Breast epithelium (tissue), 4 donors: ENCODE measurements around the gene TSPAN32. TPM values are rescaled to one million over a fixed set of nuclear protein-coding genes. Genes with fewer than 3 reads are reported as not detected.

Source experiments
- DNase-seq, 2 donors: peaks; one replicate each; pipeline ENCODE4 v3.0.0-alpha.2; 2019; ENCODE audit warnings: low spot score in 2 of 2
- H3K27ac ChIP-seq, 2 donors: fragments of 200-600 bp; sonication (generic) in 1 of 2; one replicate each; pipeline ENCODE4 v1.5.1; 2016 to 2019; ENCODE audit warnings: mild to moderate bottlenecking in 1 of 2
- H3K27me3 ChIP-seq, 2 donors: fragments of 200-600 bp; sonication (generic) in 1 of 2; one replicate each; pipeline versions ENCODE4 v1.5.1 to v1.6.0; 2017 to 2019; ENCODE audit warnings: control low read depth in 1 of 2, mild to moderate bottlenecking in 1 of 2
- H3K36me3 ChIP-seq: fragments of 200-600 bp; one replicate; pipeline ENCODE4 v1.5.1; 2019
- H3K4me1 ChIP-seq, 2 donors: fragments of 200-600 bp; sonication (generic); one replicate each; pipeline ENCODE4 v1.5.1; 2016 to 2019; ENCODE audit warnings: control low read depth in 1 of 2
- H3K4me3 ChIP-seq, 3 donors: fragments of 200-600 bp; sonication (generic); 1 replicate in 2 of 3; 2 replicates in 1 of 3; pipeline ENCODE4 v1.5.1; 2016 to 2019; ENCODE audit warnings: mild to moderate bottlenecking in 3 of 3, moderate library complexity in 2 of 3
- H3K9me3 ChIP-seq, 2 donors: fragments of 200-600 bp; sonication (generic) in 1 of 2; one replicate each; pipeline ENCODE4 v1.5.1; 2016 to 2019; ENCODE audit warnings: control low read depth in 1 of 2
- POLR2A ChIP-seq: fragments of 450-650 bp; IDR thresholded peaks from one replicate; pipeline ENCODE4 v1.6.1; 2016; ENCODE audit warnings: antibody characterized with exemption, mild to moderate bottlenecking, moderate library complexity
- POLR2AphosphoS5 ChIP-seq, 3 donors: sonication (generic); formaldehyde crosslinking; IDR thresholded peaks; one replicate each; pipeline ENCODE4 v1.6.1; 2017; ENCODE audit warnings: antibody characterized with exemption in 3 of 3
- intact Hi-C: fragments of 100-400 bp; cut with DNase I; formaldehyde crosslinking; loops from one replicate; pipeline ENCODE4 v1.15.1; 2023; ENCODE audit warnings: low total_unique reads
- total RNA-seq, 3 donors: library from RNA; depleted of rRNA; stranded (reverse); fragments of >200 nt; gene quantifications; one replicate each; pipeline ENCODE4 v1.1.0, GENCODE V29; 2016
- TF ChIP-seq, protein P1 (sequence below), 3 donors: fragments of 450-650 bp; IDR thresholded peaks; one replicate each; pipeline ENCODE4 v1.5.1; 2016 to 2017; ENCODE audit warnings: antibody characterized with exemption in 3 of 3, mild to moderate bottlenecking in 3 of 3, moderate library complexity in 3 of 3

Gene TSPAN32
- total RNA-seq, 3 donors from 2014 or later = 0.33 to 2.4 (median 1.0) TPM

DNA sequence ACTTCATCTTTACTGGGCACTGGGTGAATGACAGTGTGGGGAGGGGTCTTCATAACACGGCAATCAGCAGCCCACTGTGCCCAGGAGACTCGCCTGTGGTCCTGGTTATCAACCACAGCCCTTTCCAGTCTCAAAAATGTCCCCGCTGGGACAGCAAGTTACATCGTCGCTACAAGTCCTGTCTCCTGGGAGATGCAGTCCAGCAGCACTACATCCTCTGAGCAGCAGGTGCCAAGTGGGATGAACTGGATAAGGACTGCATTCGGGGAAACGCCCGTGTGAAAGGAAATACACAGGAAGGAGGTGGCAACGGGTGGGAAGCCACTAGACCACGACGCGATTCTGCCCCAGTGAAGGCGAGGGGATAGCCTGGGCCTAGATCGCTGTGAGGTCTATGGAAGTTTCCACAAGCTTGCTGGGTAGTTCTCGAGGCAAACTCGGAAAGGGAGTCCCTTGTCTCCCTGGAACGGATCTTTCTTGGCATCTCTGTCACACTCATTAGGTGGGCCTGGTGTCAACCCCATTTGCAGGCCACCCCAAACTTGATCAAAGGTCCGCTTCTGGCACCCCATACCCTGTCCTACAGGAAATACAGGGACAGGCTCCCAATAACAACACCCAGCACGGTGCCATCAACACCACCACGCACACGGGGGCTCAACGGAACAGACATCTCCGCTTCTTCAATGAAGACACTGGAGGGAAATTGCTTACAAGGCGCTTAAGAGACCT, 35.8 kb upstream of the TSPAN32 start:
- intact Hi-C loops = no loop called here
- Histone ChIP-seq H3K27me3 (peaks cover 8 to 9% of the 10 kb centered on the region in 2 donors), H3K4me3 (no peak overlapping the region), H3K9me3 (no peaks in the 10 kb centered on the region), H3K4me1 (peaks cover 6 to 13% of the 10 kb centered on the region in 2 donors), H3K36me3 (no peaks in the 10 kb centered on the region), H3K27ac (peak overlapping the region in 1 of 2 donors; percentile 7)
- no peak for TF ChIP-seq POLR2A
- TF ChIP-seq POLR2AphosphoS5 (IDR thresholded peaks at IDR 0.05) = no peak
- TF ChIP-seq, protein P1, sequence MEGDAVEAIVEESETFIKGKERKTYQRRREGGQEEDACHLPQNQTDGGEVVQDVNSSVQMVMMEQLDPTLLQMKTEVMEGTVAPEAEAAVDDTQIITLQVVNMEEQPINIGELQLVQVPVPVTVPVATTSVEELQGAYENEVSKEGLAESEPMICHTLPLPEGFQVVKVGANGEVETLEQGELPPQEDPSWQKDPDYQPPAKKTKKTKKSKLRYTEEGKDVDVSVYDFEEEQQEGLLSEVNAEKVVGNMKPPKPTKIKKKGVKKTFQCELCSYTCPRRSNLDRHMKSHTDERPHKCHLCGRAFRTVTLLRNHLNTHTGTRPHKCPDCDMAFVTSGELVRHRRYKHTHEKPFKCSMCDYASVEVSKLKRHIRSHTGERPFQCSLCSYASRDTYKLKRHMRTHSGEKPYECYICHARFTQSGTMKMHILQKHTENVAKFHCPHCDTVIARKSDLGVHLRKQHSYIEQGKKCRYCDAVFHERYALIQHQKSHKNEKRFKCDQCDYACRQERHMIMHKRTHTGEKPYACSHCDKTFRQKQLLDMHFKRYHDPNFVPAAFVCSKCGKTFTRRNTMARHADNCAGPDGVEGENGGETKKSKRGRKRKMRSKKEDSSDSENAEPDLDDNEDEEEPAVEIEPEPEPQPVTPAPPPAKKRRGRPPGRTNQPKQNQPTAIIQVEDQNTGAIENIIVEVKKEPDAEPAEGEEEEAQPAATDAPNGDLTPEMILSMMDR (IDR thresholded peaks at IDR 0.05) = no peak
- peak; percentile 16 to 38 for DNase-seq

DNA sequence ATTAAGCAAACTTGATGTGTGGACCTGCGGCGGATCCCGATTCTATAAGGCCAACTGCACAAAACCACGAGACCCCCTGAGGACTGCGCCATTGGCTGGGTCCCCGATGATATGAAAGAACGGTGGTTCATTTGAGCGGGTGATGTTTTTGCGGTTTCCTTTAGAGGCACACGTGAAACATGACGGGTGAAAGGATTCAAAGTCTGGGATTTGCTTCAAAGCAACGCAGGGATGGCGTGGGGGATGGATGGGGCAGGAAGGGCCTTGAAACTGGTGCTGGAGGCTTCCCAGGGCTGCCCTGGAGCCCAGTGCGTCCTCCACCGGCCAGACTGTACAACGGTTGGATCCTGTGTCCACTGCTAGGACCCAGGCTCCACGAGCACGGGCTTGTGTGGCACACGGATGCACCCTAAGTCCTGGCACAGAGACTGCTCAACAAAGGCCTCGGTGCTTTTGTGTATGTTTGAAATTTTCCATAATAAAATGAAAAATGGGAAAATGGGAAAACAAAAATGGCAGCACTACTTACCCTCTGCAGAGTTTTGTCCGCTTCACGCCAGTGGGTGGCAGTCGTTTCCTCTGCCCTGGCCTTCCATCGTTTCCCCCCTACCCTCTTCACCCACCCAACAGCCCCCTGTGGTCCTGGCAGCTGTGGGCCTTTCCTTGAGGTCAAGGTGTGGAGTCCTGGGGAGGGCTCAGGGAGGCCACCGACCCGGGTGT, 35.1 kb upstream of the TSPAN32 start:
- intact Hi-C loops = no loop called here
- Histone ChIP-seq H3K9me3 (no peaks in the 10 kb centered on the region), H3K4me3 (no peak overlapping the region), H3K4me1 (peaks cover 6 to 14% of the 10 kb centered on the region in 2 donors), H3K27ac (no peak overlapping the region), H3K36me3 (no peaks in the 10 kb centered on the region), H3K27me3 (peaks cover 10 to 12% of the 10 kb centered on the region in 2 donors)
- TF ChIP-seq POLR2AphosphoS5 (IDR thresholded peaks at IDR 0.05) (no peak), POLR2A (no peak)
- TF ChIP-seq, protein P1 (IDR thresholded peaks at IDR 0.05) = no peak
- DNase-seq = peak; percentile 13 to 47

DNA sequence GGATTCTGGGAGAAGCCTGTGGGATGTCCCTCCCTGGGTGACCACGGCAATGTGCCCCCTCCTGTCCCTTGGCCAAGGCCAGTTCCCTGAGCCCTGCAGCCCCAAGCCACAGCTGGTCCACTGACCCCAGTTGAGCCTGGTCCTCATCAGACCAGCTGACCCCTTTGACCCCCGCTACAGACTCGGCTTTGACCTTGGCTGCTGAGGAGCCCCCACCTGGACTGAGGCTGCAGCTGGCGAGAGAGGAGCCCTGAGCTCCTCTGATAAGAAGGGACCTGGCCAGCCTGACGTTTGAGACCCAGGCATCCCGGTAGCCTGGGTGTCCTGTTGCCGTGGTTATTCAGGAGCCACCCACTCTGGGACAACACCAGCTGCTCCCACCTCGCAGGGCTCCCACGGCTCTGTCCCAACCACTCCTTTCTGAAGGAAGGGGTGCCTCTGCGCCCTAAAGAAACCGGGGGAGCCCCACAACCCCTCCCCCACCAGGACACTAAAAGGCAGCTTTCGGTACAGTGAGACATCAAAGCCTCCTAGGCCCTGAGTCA, 34.4 kb upstream of the TSPAN32 start:
- Histone ChIP-seq H3K4me1 (peaks cover 6 to 14% of the 10 kb centered on the region in 2 donors), H3K27ac (no peak overlapping the region), H3K27me3 (peaks cover 10 to 12% of the 10 kb centered on the region in 2 donors), H3K9me3 (no peaks in the 10 kb centered on the region), H3K4me3 (no peak overlapping the region), H3K36me3 (no peaks in the 10 kb centered on the region)
- TF ChIP-seq POLR2AphosphoS5 (IDR thresholded peaks at IDR 0.05) (no peak), POLR2A (no peak)
- TF ChIP-seq, protein P1 (IDR thresholded peaks at IDR 0.05) = no peak
- intact Hi-C loops = no loop called here
- peak; percentile 18 to 46 for DNase-seq

DNA sequence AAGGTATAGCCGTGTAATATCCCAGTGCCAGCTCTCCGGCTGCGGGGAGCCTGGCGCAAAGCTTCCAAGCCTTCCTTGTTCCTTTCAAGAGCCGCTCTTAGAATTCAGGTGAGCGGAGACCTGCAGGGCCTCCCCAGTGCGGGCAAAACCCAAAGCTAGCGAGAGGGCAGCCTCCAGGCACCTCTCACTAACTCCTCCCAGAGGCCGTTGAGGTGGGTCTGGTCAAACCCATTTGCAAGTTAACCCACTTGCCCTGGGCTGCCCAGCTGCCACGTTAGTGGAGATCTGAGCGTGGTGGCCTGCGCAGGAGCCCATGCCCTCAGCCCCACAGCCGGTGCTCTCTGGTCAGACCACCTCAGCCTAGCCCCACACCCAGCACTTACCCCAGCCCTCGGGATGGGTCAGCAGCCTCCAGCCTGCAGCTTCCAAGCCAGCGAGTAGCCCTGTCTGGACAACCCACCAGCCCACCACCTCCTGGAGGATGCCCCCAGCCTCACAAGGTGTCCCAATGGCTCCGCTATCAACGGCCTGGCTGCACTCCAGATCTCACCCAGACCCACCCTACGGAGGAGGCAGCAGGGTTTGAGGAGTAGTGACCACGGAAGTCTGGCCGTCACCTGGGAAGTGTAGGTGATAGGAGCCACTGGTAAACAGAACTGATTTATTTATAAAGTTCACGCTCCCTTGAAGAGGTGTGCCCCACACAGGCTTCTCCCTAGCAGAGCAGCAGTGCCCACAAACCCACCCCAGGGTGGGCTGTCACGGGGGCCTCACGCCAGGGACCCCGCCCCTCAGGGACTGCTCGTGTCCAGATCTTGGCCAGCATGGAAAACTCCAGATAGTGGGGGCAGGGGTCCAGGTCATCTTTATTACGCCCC, 33.7 kb upstream of the TSPAN32 start:
- H3K27me3 ChIP-seq = peaks cover 10 to 12% of the 10 kb centered on the region in 2 donors
- peak; percentile 17 to 49 for DNase-seq
- TF ChIP-seq POLR2A (no peak), POLR2AphosphoS5 (IDR thresholded peaks at IDR 0.05) (no peak)
- TF ChIP-seq, protein P1 (IDR thresholded peaks at IDR 0.05) = no peak

More for the DNA sequence above, 33.7 kb upstream of the TSPAN32 start:
- peak overlapping the region; percentile 45 to 92 (median 64) for H3K4me3 ChIP-seq
- no peaks in the 10 kb centered on the region for H3K36me3 ChIP-seq
- peaks cover 6 to 14% of the 10 kb centered on the region in 2 donors for H3K4me1 ChIP-seq
- H3K9me3 ChIP-seq = no peaks in the 10 kb centered on the region
- peak overlapping the region; percentile 74 to 89 for H3K27ac ChIP-seq
- intact Hi-C loops = no loop called here
